ENCODE measurements around the gene IL21R.

IL21R gene

DNA sequence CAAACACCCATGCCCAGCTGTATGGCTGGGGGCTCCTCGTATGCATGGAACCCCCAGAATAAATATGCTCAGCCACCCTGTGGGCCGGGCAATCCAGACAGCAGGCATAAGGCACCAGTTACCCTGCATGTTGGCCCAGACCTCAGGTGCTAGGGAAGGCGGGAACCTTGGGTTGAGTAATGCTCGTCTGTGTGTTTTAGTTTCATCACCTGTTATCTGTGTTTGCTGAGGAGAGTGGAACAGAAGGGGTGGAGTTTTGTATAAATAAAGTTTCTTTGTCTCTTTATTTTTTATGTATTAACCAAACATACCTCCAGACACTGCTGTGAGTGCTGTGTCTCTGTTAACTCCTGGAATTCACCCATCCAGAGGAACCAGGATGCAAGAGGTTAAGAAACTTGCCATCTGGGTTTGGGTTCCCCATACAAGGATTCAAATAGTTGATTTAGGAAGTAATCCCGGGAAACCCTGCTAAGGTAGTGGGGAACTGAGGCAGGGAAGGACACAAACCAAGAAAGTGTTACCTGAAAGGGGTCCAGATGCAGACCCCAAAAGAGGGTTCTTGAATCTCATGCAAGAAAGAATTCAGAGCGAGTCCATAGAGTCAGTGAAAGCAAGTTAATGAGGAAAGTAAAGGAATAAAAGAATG lies 37.4 kb upstream of the IL21R start:
- H3K4me2 ChIP-seq (ENCODE audit: low read depth, low read length) = no peak overlapping the region

DNA sequence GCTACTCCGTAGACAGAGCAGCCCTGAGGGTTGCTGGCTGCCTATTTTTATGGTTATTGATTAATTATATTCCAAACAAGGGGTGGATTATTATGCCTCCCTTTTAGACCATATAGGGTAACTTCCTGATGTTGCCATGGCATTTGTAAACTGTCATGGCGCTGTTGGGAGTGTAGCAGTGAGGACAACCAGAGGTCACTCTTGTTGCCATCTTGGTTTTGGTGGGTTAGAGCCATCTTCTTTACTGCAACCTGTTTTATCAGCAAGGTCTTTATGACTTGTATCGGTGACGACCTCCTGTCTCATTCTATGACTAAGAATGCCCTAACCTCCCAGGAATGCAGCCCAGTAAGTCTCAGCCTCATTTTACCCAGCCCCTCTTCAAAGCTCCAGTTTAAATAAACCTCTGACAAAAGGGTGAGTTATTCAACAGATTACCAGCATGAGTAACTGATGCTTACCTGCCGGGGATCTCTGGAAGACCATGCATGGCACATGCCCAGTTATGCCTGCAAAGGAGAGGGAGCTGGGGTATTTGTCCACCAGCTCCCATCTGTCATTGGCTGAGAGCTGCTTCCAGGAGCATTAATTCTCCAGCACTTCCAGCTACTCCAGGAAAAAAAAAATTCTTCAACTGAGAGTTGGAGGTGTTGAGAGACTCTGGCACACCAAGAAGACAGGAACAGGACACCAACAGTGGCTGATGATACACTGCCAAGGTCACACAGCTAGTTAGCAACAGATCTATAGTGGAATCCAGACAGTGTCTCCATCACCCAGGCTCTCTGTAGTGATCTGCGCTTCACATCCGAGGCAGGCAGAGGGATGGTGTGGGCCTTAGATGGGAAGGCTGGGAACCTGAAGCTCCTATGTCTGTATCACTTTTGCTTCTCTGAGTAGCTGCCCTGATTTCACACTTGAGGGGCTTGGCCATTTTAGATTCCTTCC lies 36.6 kb upstream of the IL21R start:
- Histone ChIP-seq H3K36me3 (replicated peaks; ENCODE audit: insufficient read depth, low read length) (no peaks in the 10 kb centered on the region), H3K27me3 (replicated peaks; ENCODE audit: insufficient read depth, low read length) (peaks cover 5% of the 10 kb centered on the region; the same call in 1 of the 2 replicates), H3K9ac (ENCODE audit: low read length) (no peak overlapping the region), H3K27ac (ENCODE audit: low read length) (no peak overlapping the region), H3K4me2 (ENCODE audit: low read depth, low read length) (no peak overlapping the region), H2AFZ (ENCODE audit: low read length) (no peak overlapping the region), H4K20me1 (ENCODE audit: insufficient read depth, low read length) (no peaks in the 10 kb centered on the region), H3K4me3 (ENCODE audit: low read length) (no peak overlapping the region), H3K79me2 (ENCODE audit: low read length) (no peaks in the 10 kb centered on the region), H3F3A (ENCODE audit: insufficient read depth, low read length) (no peaks in the 10 kb centered on the region), H3K4me1 (ENCODE audit: low read length) (peaks cover 12% of the 10 kb centered on the region; the same call in 1 of the 2 replicates), H3K9me2 (replicated peaks; ENCODE audit: insufficient read depth, low read length) (no peaks in the 10 kb centered on the region), H3K9me3 (replicated peaks; ENCODE audit: insufficient read depth, low read length) (no peaks in the 10 kb centered on the region)
- TF ChIP-seq, protein P1, sequence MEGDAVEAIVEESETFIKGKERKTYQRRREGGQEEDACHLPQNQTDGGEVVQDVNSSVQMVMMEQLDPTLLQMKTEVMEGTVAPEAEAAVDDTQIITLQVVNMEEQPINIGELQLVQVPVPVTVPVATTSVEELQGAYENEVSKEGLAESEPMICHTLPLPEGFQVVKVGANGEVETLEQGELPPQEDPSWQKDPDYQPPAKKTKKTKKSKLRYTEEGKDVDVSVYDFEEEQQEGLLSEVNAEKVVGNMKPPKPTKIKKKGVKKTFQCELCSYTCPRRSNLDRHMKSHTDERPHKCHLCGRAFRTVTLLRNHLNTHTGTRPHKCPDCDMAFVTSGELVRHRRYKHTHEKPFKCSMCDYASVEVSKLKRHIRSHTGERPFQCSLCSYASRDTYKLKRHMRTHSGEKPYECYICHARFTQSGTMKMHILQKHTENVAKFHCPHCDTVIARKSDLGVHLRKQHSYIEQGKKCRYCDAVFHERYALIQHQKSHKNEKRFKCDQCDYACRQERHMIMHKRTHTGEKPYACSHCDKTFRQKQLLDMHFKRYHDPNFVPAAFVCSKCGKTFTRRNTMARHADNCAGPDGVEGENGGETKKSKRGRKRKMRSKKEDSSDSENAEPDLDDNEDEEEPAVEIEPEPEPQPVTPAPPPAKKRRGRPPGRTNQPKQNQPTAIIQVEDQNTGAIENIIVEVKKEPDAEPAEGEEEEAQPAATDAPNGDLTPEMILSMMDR (IDR thresholded peaks at IDR 0.05; ENCODE audit: low read length) = no peak
- TF ChIP-seq EZH2 (optimal IDR thresholded peaks at IDR 0.05; ENCODE audit: low read depth, low read length) (no peak), EZH2phosphoT487 (IDR thresholded peaks at IDR 0.05; ENCODE audit: low read length) (no peak)
- no peak for DNase-seq

More for the DNA sequence above, 37.4 kb upstream of the IL21R start:
- H3F3A ChIP-seq (ENCODE audit: insufficient read depth, low read length) = no peaks in the 10 kb centered on the region
- no peaks in the 10 kb centered on the region for H4K20me1 ChIP-seq (ENCODE audit: insufficient read depth, low read length)
- TF ChIP-seq EZH2 (optimal IDR thresholded peaks at IDR 0.05; ENCODE audit: low read depth, low read length) (no peak), EZH2phosphoT487 (IDR thresholded peaks at IDR 0.05; ENCODE audit: low read length) (no peak)
- TF ChIP-seq, protein P1 (IDR thresholded peaks at IDR 0.05; ENCODE audit: low read length) = no peak
- no peaks in the 10 kb centered on the region for H3K9me3 ChIP-seq (replicated peaks; ENCODE audit: insufficient read depth, low read length)
- H3K9ac ChIP-seq (ENCODE audit: low read length) = no peak overlapping the region
- no peak overlapping the region for H3K27ac ChIP-seq (ENCODE audit: low read length)
- no peaks in the 10 kb centered on the region for H3K36me3 ChIP-seq (replicated peaks; ENCODE audit: insufficient read depth, low read length)
- no peaks in the 10 kb centered on the region for H3K79me2 ChIP-seq (ENCODE audit: low read length)
- DNase-seq = no peak
- H2AFZ ChIP-seq (ENCODE audit: low read length) = no peak overlapping the region
- H3K4me1 ChIP-seq (ENCODE audit: low read length) = peaks cover 12% of the 10 kb centered on the region; the same call in 1 of the 2 replicates
- H3K9me2 ChIP-seq (replicated peaks; ENCODE audit: insufficient read depth, low read length) = no peaks in the 10 kb centered on the region
- H3K4me3 ChIP-seq (ENCODE audit: low read length) = no peak overlapping the region
- no peaks in the 10 kb centered on the region for H3K27me3 ChIP-seq (replicated peaks; ENCODE audit: insufficient read depth, low read length)

DNA sequence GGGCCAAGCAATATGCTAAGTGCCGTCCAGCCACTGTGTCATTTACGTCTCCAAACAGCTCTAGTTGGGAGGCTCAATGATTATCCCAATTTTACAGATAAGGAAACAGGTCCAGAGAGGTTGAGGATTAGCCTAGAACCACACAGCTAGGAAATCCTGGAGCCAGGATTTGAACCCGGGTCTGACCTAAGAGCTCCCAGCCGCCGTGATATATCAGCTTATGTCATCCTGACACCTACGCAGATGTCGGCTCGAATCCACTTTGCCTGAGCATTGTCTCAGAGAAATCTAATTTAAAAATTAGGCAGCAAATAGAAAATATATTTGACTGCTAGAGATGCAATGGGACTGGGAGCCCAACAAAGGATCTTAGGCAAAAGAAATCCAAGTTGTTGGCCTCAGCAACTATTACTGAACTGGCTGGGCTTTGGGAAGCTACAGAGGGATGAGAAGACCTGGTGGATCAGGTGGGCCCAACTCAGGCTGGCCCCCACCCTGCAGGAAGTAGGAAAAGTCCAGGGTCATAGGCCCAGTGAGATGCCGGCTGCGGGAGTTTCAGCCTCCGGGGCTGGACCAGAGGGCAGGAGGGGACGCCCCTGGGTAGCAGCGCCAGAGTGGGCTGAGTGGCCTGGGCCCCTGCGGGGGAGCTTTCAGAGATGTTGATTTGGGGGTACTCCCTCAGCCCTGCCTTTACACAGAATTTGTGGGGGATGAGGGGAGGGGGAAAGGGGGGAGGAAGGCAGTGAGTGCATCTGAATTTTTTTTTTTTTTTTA lies 35.1 kb upstream of the IL21R start:
- no peaks in the 10 kb centered on the region for H3K9me2 ChIP-seq (replicated peaks; ENCODE audit: insufficient read depth, low read length)
- peaks cover 12% of the 10 kb centered on the region; the same call in 1 of the 2 replicates for H3K27me3 ChIP-seq (replicated peaks; ENCODE audit: insufficient read depth, low read length)
- no peaks in the 10 kb centered on the region for H3K36me3 ChIP-seq (replicated peaks; ENCODE audit: insufficient read depth, low read length)
- no peak overlapping the region for H3K4me2 ChIP-seq (ENCODE audit: low read depth, low read length)
- no peaks in the 10 kb centered on the region for H3K9me3 ChIP-seq (replicated peaks; ENCODE audit: insufficient read depth, low read length)
- DNase-seq = no peak
- H3K79me2 ChIP-seq (ENCODE audit: low read length) = no peaks in the 10 kb centered on the region
- no peak overlapping the region for H3K9ac ChIP-seq (ENCODE audit: low read length)
- no peak overlapping the region for H3K27ac ChIP-seq (ENCODE audit: low read length)
- H3K4me1 ChIP-seq (ENCODE audit: low read length) = peaks cover 14% of the 10 kb centered on the region; the same call in 1 of the 2 replicates
- H2AFZ ChIP-seq (ENCODE audit: low read length) = no peak overlapping the region
- no peaks in the 10 kb centered on the region for H3F3A ChIP-seq (ENCODE audit: insufficient read depth, low read length)
- H4K20me1 ChIP-seq (ENCODE audit: insufficient read depth, low read length) = no peaks in the 10 kb centered on the region
- no peak overlapping the region for H3K4me3 ChIP-seq (ENCODE audit: low read length)
- TF ChIP-seq, protein P1 (IDR thresholded peaks at IDR 0.05; ENCODE audit: low read length) = no peak
- TF ChIP-seq EZH2phosphoT487 (IDR thresholded peaks at IDR 0.05; ENCODE audit: low read length) (no peak), EZH2 (optimal IDR thresholded peaks at IDR 0.05; ENCODE audit: low read depth, low read length) (no peak)

Data from MM.1S (cell line).